ENCODE data around the gene GDF7.
"Not testable (repeated sequence)": the region's sequence is repeated elsewhere in the genome, so short reads cannot be mapped to it uniquely, and the experiment has no call there.

GDF7 gene

DNA sequence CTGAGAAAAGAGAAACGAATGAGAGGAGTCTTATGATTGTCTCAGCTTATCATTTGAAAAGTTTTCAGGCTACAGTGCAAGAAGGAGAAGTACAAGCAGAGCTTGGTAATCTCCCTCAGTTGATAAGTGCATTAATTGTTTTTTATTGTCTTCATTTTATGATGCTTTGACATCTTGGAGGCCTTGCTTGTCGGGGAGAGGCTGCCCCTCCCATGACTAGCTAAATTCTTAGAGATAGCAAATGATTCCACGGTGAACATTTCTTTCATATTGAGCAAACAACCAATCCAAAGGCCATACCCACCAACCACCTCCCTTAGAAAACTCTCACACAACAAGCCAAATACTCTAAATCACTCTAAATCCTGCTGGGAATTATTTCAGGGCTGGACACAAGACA is 39.8 kb downstream of the GDF7 start:
- DNase-seq = no peak

DNA sequence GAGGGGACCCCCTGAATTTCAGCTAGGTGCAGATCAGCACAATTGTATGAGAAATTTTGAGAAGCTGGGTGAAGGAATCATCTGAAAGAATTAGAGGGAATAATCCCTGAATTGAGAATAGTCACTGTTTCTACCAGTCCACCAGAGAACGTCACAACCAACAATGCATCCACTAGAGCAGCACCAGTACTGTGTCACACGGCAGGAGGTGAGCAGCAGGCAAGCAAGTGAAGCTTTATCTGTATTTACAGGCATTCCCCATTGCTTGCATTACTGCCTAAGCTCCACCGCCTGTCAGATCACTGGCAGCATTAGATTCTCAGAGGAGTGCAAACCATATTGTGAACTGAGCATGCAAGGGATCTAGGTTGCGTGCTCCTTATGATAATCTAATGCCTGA is 40.7 kb downstream of the GDF7 start:
- DNase-seq = no peak

DNA sequence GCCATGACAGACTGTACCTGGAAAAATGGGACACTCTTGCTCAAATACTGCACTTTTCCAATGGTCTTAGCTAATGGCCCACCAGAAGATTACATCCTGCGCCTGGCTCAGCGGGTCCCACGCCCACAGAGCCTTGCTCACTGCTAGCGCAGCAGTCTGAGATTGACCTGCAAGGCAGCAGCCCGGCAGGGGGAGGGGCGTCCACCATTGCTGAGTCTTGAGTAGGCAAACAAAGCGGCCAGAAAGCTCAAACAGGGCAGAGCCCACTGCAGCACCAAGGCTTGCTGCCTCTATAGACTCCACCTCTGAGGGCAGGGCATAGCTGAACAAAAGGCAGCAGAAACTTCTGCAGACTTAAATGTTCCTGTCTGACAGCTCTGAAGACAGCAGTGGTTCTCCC is 44.7 kb downstream of the GDF7 start:
- not testable (repeated sequence) for DNase-seq

DNA sequence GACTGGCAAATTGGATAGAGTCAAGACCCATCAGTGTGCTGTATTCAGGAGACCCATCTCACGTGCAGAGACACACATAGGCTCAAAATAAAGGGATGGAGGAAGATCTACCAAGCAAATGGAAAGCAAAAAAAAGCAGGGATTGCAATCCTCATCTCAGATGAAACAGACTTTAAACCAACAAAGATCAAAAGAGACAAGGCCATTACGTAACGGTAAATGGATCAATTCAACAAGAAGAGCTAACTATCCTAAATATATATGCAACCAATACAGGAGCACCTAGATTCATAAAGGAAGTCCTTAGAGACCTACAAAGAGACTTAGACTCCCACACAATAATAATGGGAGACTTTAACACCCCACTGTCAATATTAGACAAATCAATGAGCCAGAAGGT is 46.6 kb downstream of the GDF7 start:
- not testable (repeated sequence) for DNase-seq

DNA sequence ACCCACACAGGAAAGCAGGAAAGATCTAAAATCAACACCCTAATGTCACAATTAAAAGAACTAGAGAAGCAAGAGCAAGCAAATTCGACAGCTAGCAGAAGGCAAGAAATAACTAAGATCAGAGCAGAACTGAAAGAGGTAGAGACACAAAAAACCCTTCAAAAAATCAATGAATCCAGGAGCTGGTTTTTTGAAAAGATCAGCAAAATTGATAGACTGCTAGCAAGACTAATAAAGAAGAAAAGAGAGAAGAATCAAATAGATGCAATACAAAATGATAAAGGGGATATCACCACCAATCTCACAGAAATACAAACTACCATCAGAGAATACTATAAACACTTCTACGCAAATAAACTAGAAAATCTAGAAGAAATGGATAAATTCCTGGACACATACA is 47.5 kb downstream of the GDF7 start:
- not testable (repeated sequence) for DNase-seq

DNA sequence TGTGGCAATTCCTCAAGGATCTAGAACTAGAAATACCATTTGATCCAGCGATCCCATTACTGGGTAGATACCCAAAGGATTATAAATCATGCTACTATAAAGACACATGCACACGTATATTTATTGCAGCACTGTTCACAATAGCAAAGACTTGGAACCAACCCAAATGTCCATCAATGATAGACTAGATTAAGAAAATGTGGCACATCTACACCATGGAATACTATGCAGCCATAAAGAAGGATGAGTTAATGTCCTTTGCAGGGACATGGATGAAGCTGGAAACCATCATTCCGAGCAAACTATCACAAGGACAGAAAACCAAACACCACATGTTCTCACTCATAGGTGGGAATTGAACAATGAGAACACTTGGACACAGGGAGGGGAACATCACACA is 49.2 kb downstream of the GDF7 start:
- not testable (repeated sequence) for DNase-seq

DNA sequence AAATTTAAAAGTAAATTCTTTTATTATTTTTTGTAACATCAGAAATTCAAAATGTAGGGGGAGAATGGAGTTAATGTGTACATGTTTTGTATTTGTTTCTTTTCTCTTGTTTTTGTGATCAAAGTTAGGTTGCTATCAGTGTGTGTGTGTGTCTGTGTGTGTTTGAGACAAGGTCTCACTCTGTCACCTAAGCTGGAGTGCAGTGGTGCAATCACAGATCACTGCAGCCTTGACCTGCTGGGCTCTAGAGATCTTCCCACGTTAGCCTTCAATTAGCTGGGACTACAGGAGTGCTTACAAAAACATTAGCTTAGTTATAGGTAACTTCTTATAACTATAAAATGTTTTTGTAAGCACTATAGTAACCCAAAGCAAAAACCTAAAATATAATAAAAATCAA is 50.7 kb downstream of the GDF7 start:
- DNase-seq = no peak

DNA sequence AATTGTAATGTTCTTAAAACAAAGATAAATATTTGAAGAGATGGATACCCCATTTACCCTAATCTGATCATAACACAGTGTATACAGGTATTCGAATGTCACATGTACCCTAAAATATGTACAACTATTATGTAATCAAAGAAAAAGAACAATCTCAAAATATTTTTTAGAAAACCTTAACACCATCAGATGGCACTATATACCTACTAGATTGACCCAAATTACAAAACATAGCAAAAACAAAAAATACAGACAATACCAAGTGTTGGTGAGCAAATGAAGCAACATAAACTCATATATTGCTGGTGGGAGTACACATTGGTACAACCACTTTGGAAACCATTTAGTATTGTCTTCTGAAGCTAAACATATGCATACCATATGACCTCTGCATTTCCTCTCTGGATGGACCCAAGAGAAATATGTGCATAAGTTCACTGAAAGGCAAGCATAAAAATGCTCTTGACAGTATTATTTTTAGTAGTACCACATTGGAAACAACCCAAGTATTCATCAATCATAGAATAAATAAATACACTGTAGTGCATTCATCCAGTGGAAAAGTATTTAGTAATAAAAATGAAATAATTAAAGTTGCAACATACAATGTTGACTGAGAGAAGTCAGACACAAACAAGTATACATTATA is 55.8 kb downstream of the GDF7 start:
- no peak for DNase-seq

DNA sequence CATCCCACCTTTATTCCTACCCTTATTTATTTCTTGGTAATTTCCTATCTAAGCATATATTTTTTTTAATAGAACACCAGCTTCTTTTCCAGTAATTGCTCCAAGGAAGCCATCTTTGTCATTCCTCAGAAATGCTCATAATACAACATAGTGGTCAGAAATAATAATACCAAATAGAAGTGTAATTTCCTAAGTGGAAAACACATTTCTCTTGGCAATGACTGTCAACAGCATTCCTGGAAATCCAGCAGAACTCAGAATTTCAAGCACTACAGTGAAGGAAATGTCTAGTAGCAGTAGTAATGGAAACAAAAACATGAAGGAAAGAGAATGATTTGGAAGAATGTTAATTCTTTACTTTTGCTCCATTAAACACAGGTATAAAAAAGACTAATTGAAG is 56.6 kb downstream of the GDF7 start:
- no peak for DNase-seq

DNA sequence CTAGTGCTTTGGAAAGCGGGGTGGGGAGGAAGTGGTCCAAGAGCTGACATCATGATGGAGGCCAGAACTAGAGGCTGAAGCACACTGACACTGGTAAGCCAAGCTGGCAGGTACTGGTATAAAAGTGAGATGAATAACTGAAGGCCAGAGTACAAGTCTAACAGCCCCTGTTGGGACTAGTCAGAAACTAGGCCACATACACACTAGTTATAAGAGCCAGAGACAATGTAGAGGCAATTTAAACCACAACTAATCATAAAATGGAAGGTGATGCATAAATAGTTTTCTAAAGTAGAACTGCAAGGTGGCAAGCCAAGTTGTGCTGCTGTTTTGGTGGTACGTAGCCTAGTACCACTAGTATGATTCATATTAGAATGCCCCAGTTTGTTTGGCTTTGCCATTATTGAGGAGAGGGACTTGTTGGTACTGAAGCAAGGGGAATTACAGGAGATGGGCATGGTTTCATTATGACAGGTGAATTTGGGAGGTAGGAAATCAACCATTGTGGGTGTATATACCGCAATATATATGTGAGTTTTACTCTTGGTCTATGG is 57.6 kb downstream of the GDF7 start:
- DNase-seq = no peak

DNA sequence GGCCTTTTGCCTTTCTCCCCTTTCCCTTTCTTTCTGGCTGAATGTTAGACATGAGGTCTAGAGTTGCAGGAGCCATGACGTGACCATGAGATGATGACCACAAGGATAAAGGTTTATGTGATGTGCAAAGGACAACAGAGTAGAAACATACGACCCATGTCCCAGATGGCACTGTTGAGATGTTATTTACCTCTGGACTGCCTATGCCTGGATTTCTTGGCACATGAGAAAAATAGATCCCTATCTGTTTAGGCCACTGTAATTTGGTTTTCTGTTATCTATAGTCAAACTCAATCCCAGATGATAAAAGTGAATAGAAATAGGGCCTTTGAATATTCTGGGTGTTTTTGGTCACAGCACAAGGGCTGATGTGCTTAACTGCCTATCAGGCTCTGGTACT is 58.8 kb downstream of the GDF7 start:
- DNase-seq = no peak

DNA sequence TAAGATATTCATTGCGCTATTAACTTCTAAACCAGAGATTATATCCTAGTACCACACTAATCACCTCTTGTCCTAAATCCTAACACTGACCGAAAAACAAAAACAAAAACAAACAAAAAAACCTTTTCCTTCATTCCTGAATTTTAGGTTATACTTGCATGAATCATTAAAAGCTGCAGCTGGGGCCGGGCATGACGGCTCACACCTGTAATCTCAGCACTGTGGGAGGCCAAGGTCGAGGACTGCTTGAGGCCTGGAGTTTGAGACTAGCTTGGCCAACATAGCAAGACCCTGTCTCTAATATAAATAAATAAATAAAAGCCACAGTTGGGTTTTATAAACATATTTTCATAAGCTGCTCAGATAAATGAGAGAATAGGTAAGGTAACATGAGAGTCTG is 60.0 kb downstream of the GDF7 start:
- no peak for DNase-seq

DNA sequence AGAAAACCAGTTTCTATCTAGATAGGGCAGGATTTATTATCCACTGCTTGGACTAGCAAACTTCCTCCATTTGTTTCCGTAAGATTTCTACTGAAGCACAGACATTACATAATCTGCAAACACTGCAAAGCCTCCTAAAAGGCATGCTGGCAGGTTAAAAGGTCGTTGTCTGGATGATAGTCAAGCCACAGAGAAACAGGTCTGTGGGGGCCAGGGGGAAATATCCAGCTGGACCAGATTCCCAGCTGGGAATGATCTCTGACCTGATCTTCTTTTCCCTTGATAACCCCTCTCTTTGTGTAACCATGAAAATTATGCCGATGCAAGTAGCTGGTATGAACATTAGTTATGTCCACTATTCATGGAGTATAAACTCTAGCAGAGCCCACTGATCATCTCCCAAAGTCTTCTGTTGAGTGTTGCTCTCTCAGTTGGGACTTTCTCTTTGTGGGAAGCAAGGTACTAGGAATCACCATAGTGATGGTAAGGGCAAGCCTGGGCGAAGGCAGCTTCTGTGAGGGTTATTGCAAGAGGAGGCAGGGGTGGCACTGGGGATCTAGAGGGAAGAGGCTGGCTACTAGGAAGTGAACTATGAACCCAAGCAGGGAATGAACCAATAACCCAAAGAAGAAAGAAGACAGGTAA is 61.3 kb downstream of the GDF7 start:
- no peak for DNase-seq
